ENCODE measurements around the gene POLR2J3. TPM values are rescaled to one million over a fixed set of nuclear protein-coding genes. Genes with fewer than 3 reads are reported as not detected.
"Not testable (repeated sequence)": the region's sequence is repeated elsewhere in the genome, so short reads cannot be mapped to it uniquely, and the experiment has no call there.

POLR2J3 gene
- total and polyA plus RNA-seq, 10 of the 15 experiments (the other 5 are each of a cell fraction or from before 2014, with no cell fraction given), result 24.1 to 143 (median 53.1) TPM

DNA sequence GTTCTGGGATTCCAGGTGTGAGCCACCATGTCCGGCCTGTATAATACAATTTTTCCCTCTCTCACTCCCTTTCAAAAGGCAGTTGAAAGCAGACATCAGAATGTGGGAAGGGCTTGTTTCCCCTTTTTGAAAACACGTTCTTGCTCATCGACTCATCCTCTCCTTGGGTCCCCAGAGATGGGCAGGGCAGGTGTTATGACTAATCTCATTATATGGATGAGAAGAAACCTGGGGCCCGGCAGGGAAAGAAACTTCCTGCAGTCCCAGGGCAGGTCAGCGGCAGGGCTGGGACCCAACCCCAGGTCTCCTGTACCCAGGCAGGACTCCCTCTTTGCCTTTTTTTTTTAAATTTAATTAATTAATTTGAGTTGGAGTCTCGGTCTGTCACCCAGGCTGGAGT lies 26.0 kb downstream of the POLR2J3 start:
- H3K27ac ChIP-seq (ENCODE audit: control insufficient read depth, insufficient read depth); H4K20me1 ChIP-seq (ENCODE audit: control insufficient read depth, insufficient read depth); H3K27me3 ChIP-seq (replicated peaks in 1 of 2; ENCODE audit: control insufficient read depth in 2 of 2, insufficient read depth in 2 of 2, low read length in 1 of 2); H3K79me2 ChIP-seq (ENCODE audit: control insufficient read depth, insufficient read depth, low read length); POLR2A ChIA-PET; BruUV-seq (replicated peaks); H3K4me2 ChIP-seq (ENCODE audit: control insufficient read depth, insufficient read depth); CTCF ChIA-PET; FAIRE-seq; H2AFZ ChIP-seq (ENCODE audit: control insufficient read depth, low read depth, low read length); H3K9ac ChIP-seq (ENCODE audit: control insufficient read depth, insufficient read depth, low read length); H3K9me3 ChIP-seq (replicated peaks; ENCODE audit: control insufficient read depth, insufficient read depth, low read length); DNase-seq (ENCODE audit: low read depth, low spot score); H3K4me3 ChIP-seq; intact Hi-C loops (cut with micrococcal nuclease; ENCODE audit: unreplicated experiment); in situ Hi-C loops (cut with MboI); RAD21 ChIA-PET (ENCODE audit: unreplicated experiment); H3K4me1 ChIP-seq (ENCODE audit: control insufficient read depth, insufficient read depth, low read length); H3K36me3 ChIP-seq (ENCODE audit: control insufficient read depth in 2 of 2, insufficient read depth in 2 of 2, low read length in 1 of 2); SMC1A ChIA-PET (ENCODE audit: uncharacterized antibody, unreplicated experiment): not testable (repeated sequence)
- ATAC-seq, result peak; percentile 89
- no CpG with 5 or more reads among the region's 6 CpGs for WGBS (ENCODE audit: insufficient coverage, insufficient replicate concordance, low lambda C conversion rate, missing lambda C conversion rate)
- TF ChIP-seq JUNB (IDR thresholded peaks at IDR 0.05) (peak; percentile 36; the same call in 1 of the 2 replicates), EED (IDR thresholded peaks at IDR 0.05; ENCODE audit: low read depth) (0 out of 2 replicates have a peak, but pooled peaks have one; percentile 39)

DNA sequence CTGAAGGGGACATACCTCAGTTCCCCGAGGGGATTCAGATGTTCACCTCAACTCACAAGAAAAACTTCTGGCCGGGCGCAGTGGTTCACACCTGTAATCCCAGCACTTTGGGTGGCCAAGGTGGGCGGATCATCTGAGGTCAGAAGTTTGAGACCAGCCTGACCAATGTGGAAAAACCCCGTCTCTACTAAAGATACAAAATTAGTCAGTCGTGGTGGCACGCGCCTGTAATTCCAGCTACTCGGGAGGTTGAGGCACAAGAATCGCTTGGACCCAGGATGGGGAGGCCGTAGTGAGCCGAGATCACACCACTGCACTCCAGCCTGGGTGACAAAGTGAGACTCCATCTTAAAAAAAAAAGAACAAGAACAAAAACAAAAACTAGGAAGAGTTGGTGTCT lies 27.1 kb downstream of the POLR2J3 start:
- H3K4me1 ChIP-seq (ENCODE audit: control insufficient read depth, insufficient read depth, low read length); CTCF ChIA-PET; H3K79me2 ChIP-seq (ENCODE audit: control insufficient read depth, insufficient read depth, low read length); RAD21 ChIA-PET (ENCODE audit: unreplicated experiment); POLR2A ChIA-PET; H3K36me3 ChIP-seq (ENCODE audit: control insufficient read depth in 2 of 2, insufficient read depth in 2 of 2, low read length in 1 of 2); H3K9ac ChIP-seq (ENCODE audit: control insufficient read depth, insufficient read depth, low read length); in situ Hi-C loops (cut with MboI); FAIRE-seq; H2AFZ ChIP-seq (ENCODE audit: control insufficient read depth, low read depth, low read length); DNase-seq (ENCODE audit: low read depth, low spot score); H3K4me3 ChIP-seq; SMC1A ChIA-PET (ENCODE audit: uncharacterized antibody, unreplicated experiment); H3K4me2 ChIP-seq (ENCODE audit: control insufficient read depth, insufficient read depth); H3K27me3 ChIP-seq (replicated peaks in 1 of 2; ENCODE audit: control insufficient read depth in 2 of 2, insufficient read depth in 2 of 2, low read length in 1 of 2); H4K20me1 ChIP-seq (ENCODE audit: control insufficient read depth, insufficient read depth); BruUV-seq (replicated peaks); H3K27ac ChIP-seq (ENCODE audit: control insufficient read depth, insufficient read depth); H3K9me3 ChIP-seq (replicated peaks; ENCODE audit: control insufficient read depth, insufficient read depth, low read length); intact Hi-C loops (cut with micrococcal nuclease; ENCODE audit: unreplicated experiment): not testable (repeated sequence)
- TF ChIP-seq EED (IDR thresholded peaks at IDR 0.05; ENCODE audit: low read depth), result 0 out of 2 replicates have a peak, but pooled peaks have one; percentile 15
- 49% methylated on average over 9 of the region's 12 CpGs for WGBS (ENCODE audit: insufficient coverage, insufficient replicate concordance, low lambda C conversion rate, missing lambda C conversion rate)
- peak; percentile 31 for ATAC-seq

DNA sequence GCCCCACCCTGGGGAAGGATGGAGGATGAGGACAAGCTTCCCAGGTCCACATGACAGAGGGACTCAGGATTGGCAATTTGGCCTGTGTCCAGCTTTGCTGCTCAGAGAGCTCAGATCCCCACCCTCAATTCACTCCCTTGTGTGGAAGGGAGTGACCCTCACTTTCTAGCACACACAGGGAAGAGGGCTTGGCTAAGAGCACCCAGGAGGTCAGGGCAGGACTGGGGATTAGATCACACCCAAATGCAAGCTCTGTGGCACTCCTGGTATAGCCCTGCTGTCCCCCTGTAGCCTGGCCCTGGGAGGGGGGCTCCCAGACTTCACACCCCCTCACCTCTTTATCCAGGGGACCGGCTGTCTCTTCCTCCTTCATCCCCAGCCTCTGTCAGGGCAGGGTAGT lies 28.0 kb downstream of the POLR2J3 start:
- BruUV-seq (replicated peaks); intact Hi-C loops (cut with micrococcal nuclease; ENCODE audit: unreplicated experiment); H3K9me3 ChIP-seq (replicated peaks; ENCODE audit: control insufficient read depth, insufficient read depth, low read length); H3K79me2 ChIP-seq (ENCODE audit: control insufficient read depth, insufficient read depth, low read length); CTCF ChIA-PET; DNase-seq (ENCODE audit: low read depth, low spot score); H3K4me3 ChIP-seq; POLR2A ChIA-PET; H3K27ac ChIP-seq (ENCODE audit: control insufficient read depth, insufficient read depth); H3K9ac ChIP-seq (ENCODE audit: control insufficient read depth, insufficient read depth, low read length); H3K4me1 ChIP-seq (ENCODE audit: control insufficient read depth, insufficient read depth, low read length); FAIRE-seq; H3K27me3 ChIP-seq (replicated peaks in 1 of 2; ENCODE audit: control insufficient read depth in 2 of 2, insufficient read depth in 2 of 2, low read length in 1 of 2); H3K36me3 ChIP-seq (ENCODE audit: control insufficient read depth in 2 of 2, insufficient read depth in 2 of 2, low read length in 1 of 2); H3K4me2 ChIP-seq (ENCODE audit: control insufficient read depth, insufficient read depth); H2AFZ ChIP-seq (ENCODE audit: control insufficient read depth, low read depth, low read length); SMC1A ChIA-PET (ENCODE audit: uncharacterized antibody, unreplicated experiment); RAD21 ChIA-PET (ENCODE audit: unreplicated experiment); in situ Hi-C loops (cut with MboI); ATAC-seq; H4K20me1 ChIP-seq (ENCODE audit: control insufficient read depth, insufficient read depth): not testable (repeated sequence)
- no CpG with 5 or more reads among the region's 1 CpG for WGBS (ENCODE audit: insufficient coverage, insufficient replicate concordance, low lambda C conversion rate, missing lambda C conversion rate)

DNA sequence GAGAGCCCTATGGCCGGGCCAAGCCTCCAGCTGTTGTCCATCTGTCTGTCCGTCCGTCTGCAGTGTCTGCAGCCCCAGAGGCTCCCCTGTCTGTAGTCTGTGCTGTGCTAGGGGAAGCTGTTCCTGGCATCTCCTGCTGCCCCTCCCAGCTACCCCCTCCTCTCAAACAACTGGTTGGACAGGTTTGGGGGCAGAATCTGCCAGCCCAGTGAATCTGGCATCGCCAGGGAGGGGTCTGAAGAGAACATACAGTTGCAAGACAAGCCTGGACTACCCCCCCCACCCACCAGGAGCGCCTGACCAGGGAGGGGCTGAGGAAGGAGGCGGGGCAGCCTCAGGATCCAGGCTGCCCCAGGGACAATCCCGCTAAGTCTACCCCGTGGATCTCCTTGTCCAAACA lies 28.8 kb downstream of the POLR2J3 start, which contains the start of gene UPK3BL2:
TSS of gene UPK3BL2 (minus strand) at position 101 of the 400 bp plus-strand sequence. CDS start at position 41, 60 bp downstream.
- FAIRE-seq; H3K27me3 ChIP-seq (replicated peaks in 1 of 2; ENCODE audit: control insufficient read depth in 2 of 2, insufficient read depth in 2 of 2, low read length in 1 of 2); H3K36me3 ChIP-seq (ENCODE audit: control insufficient read depth in 2 of 2, insufficient read depth in 2 of 2, low read length in 1 of 2); H3K79me2 ChIP-seq (ENCODE audit: control insufficient read depth, insufficient read depth, low read length); H3K4me2 ChIP-seq (ENCODE audit: control insufficient read depth, insufficient read depth); H3K27ac ChIP-seq (ENCODE audit: control insufficient read depth, insufficient read depth); H3K4me3 ChIP-seq; H3K4me1 ChIP-seq (ENCODE audit: control insufficient read depth, insufficient read depth, low read length); DNase-seq (ENCODE audit: low read depth, low spot score); RAD21 ChIA-PET (ENCODE audit: unreplicated experiment); H4K20me1 ChIP-seq (ENCODE audit: control insufficient read depth, insufficient read depth); H3K9ac ChIP-seq (ENCODE audit: control insufficient read depth, insufficient read depth, low read length); intact Hi-C loops (cut with micrococcal nuclease; ENCODE audit: unreplicated experiment); ATAC-seq; POLR2A ChIA-PET; CTCF ChIA-PET; in situ Hi-C loops (cut with MboI); SMC1A ChIA-PET (ENCODE audit: uncharacterized antibody, unreplicated experiment); H3K9me3 ChIP-seq (replicated peaks; ENCODE audit: control insufficient read depth, insufficient read depth, low read length); H2AFZ ChIP-seq (ENCODE audit: control insufficient read depth, low read depth, low read length): not testable (repeated sequence)
- BruUV-seq (replicated peaks), result TSS peak; percentile 55
- no CpG with 5 or more reads among the region's 8 CpGs for WGBS (ENCODE audit: insufficient coverage, insufficient replicate concordance, low lambda C conversion rate, missing lambda C conversion rate)

Measured in GM12878 (cell line).